HG03520 (cell line): ENCODE data around the gene PLXDC2.

Experiments used
- ATAC-seq: cut with Tn5 transposase; IDR thresholded peaks from one replicate; pipeline ENCODE4 v1.9.1; 2021; ENCODE audit warnings: mild to moderate bottlenecking, moderate library complexity; ENCODE audit not compliant: unreplicated experiment

The PLXDC2 gene

GRCh38 chr10:20247454-20247853, 431.2 kb downstream of the PLXDC2 start:
- ATAC-seq: no peak

GRCh38 chr10:20247891-20248708, 431.9 kb downstream of the PLXDC2 start:
- no peak for ATAC-seq

GRCh38 chr10:20254078-20254477, 437.8 kb downstream of the PLXDC2 start:
- no peak for ATAC-seq

GRCh38 chr10:20254497-20254896, 438.3 kb downstream of the PLXDC2 start:
- no peak for ATAC-seq

- no peak for ATAC-seq
Observed at GRCh38 chr10:20256969-20257368, 440.7 kb downstream of the PLXDC2 start.

- ATAC-seq: no peak
Observed at GRCh38 chr10:20257422-20257821, 441.2 kb downstream of the PLXDC2 start.

- ATAC-seq: no peak
Observed at GRCh38 chr10:20265146-20265545, 448.9 kb downstream of the PLXDC2 start.

- no peak for ATAC-seq
Observed at GRCh38 chr10:20267734-20268133, 451.5 kb downstream of the PLXDC2 start.

GRCh38 chr10:20271490-20271889, 455.3 kb downstream of the PLXDC2 start:
- no peak for ATAC-seq

- ATAC-seq: no peak
Observed at GRCh38 chr10:20272608-20273007, 456.4 kb downstream of the PLXDC2 start.

GRCh38 chr10:20274571-20274970, 458.3 kb downstream of the PLXDC2 start:
- ATAC-seq: no peak

- ATAC-seq: no peak
Observed at GRCh38 chr10:20276127-20276979, 460.1 kb downstream of the PLXDC2 start.

- no peak for ATAC-seq
Observed at GRCh38 chr10:20277820-20278219, 461.6 kb downstream of the PLXDC2 start.

- ATAC-seq: no peak
Observed at GRCh38 chr10:20281579-20281978, 465.3 kb downstream of the PLXDC2 start.

- no peak for ATAC-seq
Observed at GRCh38 chr10:20287586-20287985, 471.4 kb downstream of the PLXDC2 start.

GRCh38 chr10:20288060-20288459, 471.8 kb downstream of the PLXDC2 start:
- ATAC-seq: no peak

- no peak for ATAC-seq
Observed at GRCh38 chr10:20289070-20289828, 473.0 kb downstream of the PLXDC2 start.

- ATAC-seq: no peak
Observed at GRCh38 chr10:20298417-20298816, 482.2 kb downstream of the PLXDC2 start.

GRCh38 chr10:20299034-20299736, 483.0 kb downstream of the PLXDC2 start:
- no peak for ATAC-seq

GRCh38 chr10:20300735-20301134, 484.5 kb downstream of the PLXDC2 start:
- ATAC-seq: no peak

GRCh38 chr10:20302033-20302432, 485.8 kb downstream of the PLXDC2 start:
- ATAC-seq: no peak
